ENCODE results near the gene PPM1F.

DNA sequence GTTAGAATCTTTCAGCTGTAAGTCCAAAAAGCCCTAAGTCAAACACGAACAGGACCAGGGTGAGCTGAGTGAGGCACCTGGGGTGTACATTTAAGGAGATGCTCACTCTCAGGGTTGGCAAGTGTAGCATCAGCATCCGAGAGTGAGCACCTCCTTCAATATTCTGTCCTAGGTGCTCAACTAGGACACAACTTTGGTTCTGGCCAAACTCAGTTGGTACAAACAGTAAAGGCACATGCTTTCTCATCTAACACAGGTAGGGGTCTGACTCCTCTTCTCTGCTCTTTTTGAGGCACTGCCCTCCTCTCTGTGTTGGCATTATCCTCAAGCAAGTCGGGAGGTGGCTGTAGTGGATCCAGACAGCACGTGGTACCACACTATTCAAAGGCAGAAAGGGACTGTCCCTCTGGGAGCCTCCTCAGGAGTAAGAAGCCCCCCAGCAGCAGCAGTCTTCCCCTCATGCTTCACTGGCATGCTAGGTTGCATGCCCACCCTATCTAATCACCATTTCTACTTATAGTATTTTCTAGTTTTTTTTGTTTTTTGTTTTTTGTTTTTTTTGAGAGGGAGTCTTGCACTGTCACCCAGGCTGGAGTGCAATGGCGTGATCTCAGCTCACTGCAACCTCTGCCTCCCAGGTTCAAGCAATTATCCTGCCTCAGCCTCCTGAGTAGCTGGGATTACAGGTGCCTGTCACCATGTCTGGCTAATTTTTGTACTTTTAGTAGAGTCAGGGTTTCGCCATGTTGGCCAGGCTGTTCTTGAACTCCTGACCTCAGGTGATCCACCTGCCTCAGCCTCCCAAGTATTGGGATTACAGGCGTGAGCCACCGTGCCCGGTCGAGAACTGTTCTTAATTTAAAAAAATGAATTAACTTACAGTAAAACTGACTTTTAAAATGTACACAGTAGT lies 70.6 kb downstream of the PPM1F start:
- TF ChIP-seq, protein P1, sequence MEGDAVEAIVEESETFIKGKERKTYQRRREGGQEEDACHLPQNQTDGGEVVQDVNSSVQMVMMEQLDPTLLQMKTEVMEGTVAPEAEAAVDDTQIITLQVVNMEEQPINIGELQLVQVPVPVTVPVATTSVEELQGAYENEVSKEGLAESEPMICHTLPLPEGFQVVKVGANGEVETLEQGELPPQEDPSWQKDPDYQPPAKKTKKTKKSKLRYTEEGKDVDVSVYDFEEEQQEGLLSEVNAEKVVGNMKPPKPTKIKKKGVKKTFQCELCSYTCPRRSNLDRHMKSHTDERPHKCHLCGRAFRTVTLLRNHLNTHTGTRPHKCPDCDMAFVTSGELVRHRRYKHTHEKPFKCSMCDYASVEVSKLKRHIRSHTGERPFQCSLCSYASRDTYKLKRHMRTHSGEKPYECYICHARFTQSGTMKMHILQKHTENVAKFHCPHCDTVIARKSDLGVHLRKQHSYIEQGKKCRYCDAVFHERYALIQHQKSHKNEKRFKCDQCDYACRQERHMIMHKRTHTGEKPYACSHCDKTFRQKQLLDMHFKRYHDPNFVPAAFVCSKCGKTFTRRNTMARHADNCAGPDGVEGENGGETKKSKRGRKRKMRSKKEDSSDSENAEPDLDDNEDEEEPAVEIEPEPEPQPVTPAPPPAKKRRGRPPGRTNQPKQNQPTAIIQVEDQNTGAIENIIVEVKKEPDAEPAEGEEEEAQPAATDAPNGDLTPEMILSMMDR (IDR thresholded peaks at IDR 0.05), result no peak
- no peak for TF ChIP-seq POLR2A (IDR thresholded peaks at IDR 0.05)

Data from Peyer's patch (tissue), 4 donors.